ENCODE measurements around the gene DUOX2. TPM values are rescaled to one million over a fixed set of nuclear protein-coding genes. Genes with fewer than 3 reads are reported as not detected.

Gene DUOX2
- total and polyA plus RNA-seq, 9 donors, result 0.05 to 1.6 (median 0.63) TPM

GRCh38 chr15:45143056-45143455 lies 29.1 kb upstream of the DUOX2 start:
- Histone ChIP-seq H3K36me3 (no peaks in the 10 kb centered on the region), H3K4me1 (ENCODE audit: insufficient read depth) (no peaks in the 10 kb centered on the region), H3K27ac (no peak overlapping the region), H3K9me3 (no peaks in the 10 kb centered on the region), H3K4me3 (no peak overlapping the region), H3K27me3 (no peaks in the 10 kb centered on the region)
- TF ChIP-seq POLR2A (IDR thresholded peaks at IDR 0.05), result no peak
- TF ChIP-seq, protein P1, sequence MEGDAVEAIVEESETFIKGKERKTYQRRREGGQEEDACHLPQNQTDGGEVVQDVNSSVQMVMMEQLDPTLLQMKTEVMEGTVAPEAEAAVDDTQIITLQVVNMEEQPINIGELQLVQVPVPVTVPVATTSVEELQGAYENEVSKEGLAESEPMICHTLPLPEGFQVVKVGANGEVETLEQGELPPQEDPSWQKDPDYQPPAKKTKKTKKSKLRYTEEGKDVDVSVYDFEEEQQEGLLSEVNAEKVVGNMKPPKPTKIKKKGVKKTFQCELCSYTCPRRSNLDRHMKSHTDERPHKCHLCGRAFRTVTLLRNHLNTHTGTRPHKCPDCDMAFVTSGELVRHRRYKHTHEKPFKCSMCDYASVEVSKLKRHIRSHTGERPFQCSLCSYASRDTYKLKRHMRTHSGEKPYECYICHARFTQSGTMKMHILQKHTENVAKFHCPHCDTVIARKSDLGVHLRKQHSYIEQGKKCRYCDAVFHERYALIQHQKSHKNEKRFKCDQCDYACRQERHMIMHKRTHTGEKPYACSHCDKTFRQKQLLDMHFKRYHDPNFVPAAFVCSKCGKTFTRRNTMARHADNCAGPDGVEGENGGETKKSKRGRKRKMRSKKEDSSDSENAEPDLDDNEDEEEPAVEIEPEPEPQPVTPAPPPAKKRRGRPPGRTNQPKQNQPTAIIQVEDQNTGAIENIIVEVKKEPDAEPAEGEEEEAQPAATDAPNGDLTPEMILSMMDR (IDR thresholded peaks at IDR 0.05), result no peak
- TF ChIP-seq EP300 (IDR thresholded peaks at IDR 0.05), result no peak
- DNase-seq, result no peak
- intact Hi-C loops (cut with DNase I), result no loop called here
- WGBS, 3 donors, result 64 to 76% (median 67%) methylated on average over 7 of the region's 7 CpGs

- Histone ChIP-seq H3K27me3 (no peaks in the 10 kb centered on the region), H3K4me3 (no peak overlapping the region), H3K9me3 (no peaks in the 10 kb centered on the region), H3K4me1 (ENCODE audit: insufficient read depth) (no peaks in the 10 kb centered on the region), H3K27ac (no peak overlapping the region), H3K36me3 (no peaks in the 10 kb centered on the region)
- no peak for DNase-seq
- 79 to 80% (median 80%) methylated on average over 5 of the region's 5 CpGs for WGBS, 3 donors
- intact Hi-C loops (cut with DNase I), result no loop called here
- TF ChIP-seq POLR2A (IDR thresholded peaks at IDR 0.05), result no peak
- TF ChIP-seq, protein P1 (IDR thresholded peaks at IDR 0.05), result no peak
- TF ChIP-seq EP300 (IDR thresholded peaks at IDR 0.05), result no peak
These were observed 27.4 kb upstream of the DUOX2 start for GRCh38 chr15:45141386-45141785.

DNA sequence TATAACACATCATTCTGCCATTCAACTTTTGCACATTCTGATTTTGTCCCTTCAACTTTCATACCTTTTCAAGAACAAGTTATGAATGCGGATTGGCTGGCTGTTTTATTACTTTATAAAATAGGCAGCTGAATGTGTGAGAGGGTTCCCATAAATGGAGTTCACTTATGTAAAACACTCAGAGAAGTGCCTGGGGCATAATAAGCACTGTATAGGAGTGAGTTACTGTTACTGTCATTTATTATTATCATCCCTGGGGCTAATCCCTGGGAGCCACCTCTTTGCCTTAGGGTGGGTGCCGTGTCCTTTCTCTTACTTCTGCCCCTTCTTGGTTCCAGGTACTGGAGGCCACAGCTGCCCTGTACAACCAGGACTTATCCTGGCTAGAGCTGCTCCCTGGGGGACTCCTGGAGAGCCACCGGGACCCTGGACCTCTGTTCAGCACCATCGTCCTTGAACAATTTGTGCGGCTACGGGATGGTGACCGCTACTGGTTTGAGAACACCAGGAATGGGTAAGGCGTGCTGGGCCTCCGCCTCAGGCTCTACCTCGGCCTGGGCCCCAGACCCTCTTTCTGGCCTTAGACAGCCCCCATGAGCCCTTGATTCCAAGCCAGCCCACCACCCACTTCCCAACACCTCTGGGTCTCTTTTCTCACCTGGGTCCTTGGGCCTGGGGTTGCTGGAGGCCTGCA lies 26.7 kb upstream of the DUOX2 start:
- intact Hi-C loops (cut with DNase I), result no loop called here
- TF ChIP-seq EP300 (IDR thresholded peaks at IDR 0.05) (no peak), POLR2A (IDR thresholded peaks at IDR 0.05) (no peak)
- TF ChIP-seq, protein P1 (IDR thresholded peaks at IDR 0.05), result no peak
- DNase-seq, result no peak
- H3K27ac ChIP-seq, result no peak overlapping the region
- H3K36me3 ChIP-seq, result no peaks in the 10 kb centered on the region
- H3K27me3 ChIP-seq, result no peaks in the 10 kb centered on the region
- H3K4me3 ChIP-seq, result no peak overlapping the region
- no peaks in the 10 kb centered on the region for H3K9me3 ChIP-seq
- H3K4me1 ChIP-seq (ENCODE audit: insufficient read depth), result no peaks in the 10 kb centered on the region
- WGBS, 3 donors, result 91 to 94% (median 92%) methylated on average over 9 to 10 of the region's 10 CpGs

DNA sequence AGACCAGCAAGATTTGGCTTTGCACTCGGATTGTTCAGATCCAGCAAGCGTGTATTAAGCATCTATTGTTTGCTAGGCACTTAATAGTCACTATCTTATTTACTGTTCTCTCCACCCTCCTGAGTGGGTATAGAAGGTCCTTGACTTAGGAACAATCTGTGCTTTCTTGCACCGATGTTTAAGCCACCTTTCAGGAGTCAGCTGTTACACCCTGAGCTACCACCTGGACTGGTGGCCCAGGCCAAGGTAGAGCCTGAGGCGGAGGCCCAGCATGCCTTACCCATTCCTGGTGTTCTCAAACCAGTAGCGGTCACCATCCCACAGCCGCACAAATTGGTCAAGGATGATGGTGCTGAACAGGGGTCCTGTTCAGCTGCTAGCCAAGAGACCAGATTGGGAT lies 25.8 kb upstream of the DUOX2 start:
- WGBS, 3 donors, result 88 to 92% (median 89%) methylated on average over 6 of the region's 6 CpGs
- Histone ChIP-seq H3K27me3 (no peaks in the 10 kb centered on the region), H3K4me1 (ENCODE audit: insufficient read depth) (no peaks in the 10 kb centered on the region), H3K36me3 (no peaks in the 10 kb centered on the region), H3K9me3 (no peaks in the 10 kb centered on the region), H3K27ac (no peak overlapping the region), H3K4me3 (no peak overlapping the region)
- intact Hi-C loops (cut with DNase I), result no loop called here
- TF ChIP-seq, protein P1 (IDR thresholded peaks at IDR 0.05), result no peak
- TF ChIP-seq EP300 (IDR thresholded peaks at IDR 0.05) (no peak), POLR2A (IDR thresholded peaks at IDR 0.05) (no peak)
- no peak for DNase-seq

Measured in ovary (tissue), 9 donors.